Measurements from ENCODE around the gene NPB.

DNA sequence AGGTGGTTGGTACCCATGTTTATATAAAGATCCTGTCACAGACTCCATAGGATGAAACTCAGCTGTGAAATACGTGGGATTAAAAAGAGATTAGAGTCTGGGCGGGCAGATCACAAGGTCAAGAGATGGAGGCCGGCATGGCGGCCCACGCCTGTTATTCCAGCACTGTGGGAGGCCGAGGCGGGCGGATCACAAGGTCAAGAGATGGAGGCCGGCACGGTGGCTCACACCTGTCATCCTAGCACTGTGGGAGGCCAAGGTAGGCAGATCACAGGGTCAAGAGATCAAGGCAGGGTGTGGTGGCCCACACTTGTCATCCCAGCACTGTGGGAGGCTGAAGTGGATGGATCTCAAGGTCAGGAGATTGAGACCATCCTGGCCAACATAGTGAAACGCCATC, 6.6 kb upstream of the NPB start:
- TF ChIP-seq EP300 (IDR thresholded peaks at IDR 0.05) (no peak), POLR2A (IDR thresholded peaks at IDR 0.05) (no peak), POLR2AphosphoS5 (IDR thresholded peaks at IDR 0.05) (no peak)
- TF ChIP-seq, protein P1, sequence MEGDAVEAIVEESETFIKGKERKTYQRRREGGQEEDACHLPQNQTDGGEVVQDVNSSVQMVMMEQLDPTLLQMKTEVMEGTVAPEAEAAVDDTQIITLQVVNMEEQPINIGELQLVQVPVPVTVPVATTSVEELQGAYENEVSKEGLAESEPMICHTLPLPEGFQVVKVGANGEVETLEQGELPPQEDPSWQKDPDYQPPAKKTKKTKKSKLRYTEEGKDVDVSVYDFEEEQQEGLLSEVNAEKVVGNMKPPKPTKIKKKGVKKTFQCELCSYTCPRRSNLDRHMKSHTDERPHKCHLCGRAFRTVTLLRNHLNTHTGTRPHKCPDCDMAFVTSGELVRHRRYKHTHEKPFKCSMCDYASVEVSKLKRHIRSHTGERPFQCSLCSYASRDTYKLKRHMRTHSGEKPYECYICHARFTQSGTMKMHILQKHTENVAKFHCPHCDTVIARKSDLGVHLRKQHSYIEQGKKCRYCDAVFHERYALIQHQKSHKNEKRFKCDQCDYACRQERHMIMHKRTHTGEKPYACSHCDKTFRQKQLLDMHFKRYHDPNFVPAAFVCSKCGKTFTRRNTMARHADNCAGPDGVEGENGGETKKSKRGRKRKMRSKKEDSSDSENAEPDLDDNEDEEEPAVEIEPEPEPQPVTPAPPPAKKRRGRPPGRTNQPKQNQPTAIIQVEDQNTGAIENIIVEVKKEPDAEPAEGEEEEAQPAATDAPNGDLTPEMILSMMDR (IDR thresholded peaks at IDR 0.05): no peak
